HG03196 (cell line): ENCODE measurements around the gene INHBB.

Experiments
- ATAC-seq: cut with Tn5 transposase; IDR thresholded peaks from one replicate; pipeline ENCODE4 v1.9.1; 2021; ENCODE audit not compliant: unreplicated experiment

The INHBB gene

DNA sequence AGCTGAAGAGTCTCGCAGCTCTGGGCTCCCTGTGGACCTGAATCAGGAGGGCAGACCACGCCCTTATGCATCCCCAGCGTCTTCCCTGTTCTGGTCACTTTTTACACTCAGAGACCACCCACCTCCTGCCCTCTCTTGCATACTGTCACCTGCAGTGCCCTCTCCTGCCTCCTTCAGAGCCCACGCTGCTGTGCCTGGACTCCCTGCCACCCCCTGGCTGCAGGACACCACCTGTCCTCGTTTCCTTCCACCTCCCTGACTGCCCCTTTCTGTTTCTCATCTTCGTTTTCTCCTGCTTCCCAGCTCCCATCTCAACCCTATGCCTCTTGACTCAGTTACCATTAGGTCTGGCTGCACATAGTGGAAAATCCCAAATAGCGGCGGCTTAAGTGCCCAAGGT is 9.2 kb upstream of the INHBB start:
- ATAC-seq, result no peak

DNA sequence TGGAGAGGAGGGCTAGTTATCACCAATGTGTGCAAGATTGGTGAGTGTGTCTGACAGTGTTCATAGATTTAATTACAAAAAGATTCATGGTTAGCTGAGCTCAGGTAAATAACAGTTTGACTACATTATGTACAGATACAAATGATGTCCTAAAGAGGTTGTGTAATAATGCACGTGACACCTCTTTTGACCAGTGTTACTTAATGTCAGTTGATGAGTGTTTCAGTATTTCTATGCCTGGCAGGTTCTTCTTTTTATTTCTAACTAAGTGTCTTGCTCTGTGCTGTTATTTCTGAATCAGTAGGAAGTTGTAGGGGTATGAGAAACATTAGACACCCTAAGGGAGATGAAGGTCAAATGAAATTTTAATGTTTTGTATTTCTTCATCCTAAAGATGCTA is 7.9 kb upstream of the INHBB start:
- no peak for ATAC-seq

DNA sequence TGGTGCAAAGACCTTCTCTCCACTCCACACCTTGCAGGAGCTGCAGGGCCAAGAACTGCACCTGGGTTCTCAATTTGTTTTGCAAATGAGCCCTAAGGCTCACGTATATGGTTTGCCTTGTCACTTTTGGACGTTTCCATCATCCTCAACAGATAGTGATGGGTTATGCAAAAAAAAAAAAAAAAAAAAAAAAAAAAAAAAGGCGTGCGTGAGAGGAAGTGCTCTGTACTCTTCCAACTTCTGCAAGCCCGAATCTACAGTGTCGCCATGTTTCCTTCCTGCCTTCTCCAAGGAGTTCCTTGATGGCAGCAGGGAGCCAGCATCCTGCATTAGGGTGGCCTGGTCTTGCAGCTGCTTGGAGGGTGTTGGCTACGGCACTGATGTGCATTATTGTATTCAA is 4.0 kb upstream of the INHBB start:
- ATAC-seq, result no peak

DNA sequence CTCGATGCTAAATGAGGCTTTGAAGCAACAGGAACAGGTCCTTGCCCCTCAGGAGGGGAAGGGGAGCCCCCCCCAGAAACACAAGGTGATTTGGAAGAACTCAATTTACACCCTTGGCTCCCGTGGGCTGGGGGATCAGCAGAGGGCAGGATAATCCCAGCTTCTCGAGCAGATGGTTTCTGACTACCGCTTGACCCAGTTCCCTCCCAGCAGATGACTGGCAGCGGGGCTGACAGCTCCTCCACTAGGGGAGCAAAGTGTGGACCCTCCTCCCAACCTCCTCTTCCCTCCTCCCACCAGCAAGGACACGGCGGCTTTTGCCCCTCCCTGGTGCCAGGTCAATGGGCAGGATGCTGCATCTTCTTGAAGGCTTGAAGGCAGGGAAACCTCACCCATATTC is 3.5 kb upstream of the INHBB start:
- no peak for ATAC-seq

DNA sequence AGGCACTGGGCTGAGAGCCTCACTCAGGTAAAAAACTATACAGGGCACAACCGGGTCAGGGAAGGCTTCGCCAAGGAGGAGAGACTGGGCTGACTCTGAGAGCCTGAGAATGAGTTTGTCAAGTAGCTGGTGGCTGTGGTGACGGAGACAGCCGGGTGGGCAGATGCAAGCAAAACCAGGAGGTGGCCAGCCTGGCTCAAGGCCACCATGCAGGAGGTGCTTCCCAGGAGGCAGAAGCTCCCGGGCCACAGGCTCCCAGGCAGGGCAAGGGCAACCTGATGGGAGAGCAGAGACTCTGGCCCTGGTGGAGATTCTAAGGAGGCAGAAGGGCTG is 2.9 kb upstream of the INHBB start:
- ATAC-seq, result no peak

DNA sequence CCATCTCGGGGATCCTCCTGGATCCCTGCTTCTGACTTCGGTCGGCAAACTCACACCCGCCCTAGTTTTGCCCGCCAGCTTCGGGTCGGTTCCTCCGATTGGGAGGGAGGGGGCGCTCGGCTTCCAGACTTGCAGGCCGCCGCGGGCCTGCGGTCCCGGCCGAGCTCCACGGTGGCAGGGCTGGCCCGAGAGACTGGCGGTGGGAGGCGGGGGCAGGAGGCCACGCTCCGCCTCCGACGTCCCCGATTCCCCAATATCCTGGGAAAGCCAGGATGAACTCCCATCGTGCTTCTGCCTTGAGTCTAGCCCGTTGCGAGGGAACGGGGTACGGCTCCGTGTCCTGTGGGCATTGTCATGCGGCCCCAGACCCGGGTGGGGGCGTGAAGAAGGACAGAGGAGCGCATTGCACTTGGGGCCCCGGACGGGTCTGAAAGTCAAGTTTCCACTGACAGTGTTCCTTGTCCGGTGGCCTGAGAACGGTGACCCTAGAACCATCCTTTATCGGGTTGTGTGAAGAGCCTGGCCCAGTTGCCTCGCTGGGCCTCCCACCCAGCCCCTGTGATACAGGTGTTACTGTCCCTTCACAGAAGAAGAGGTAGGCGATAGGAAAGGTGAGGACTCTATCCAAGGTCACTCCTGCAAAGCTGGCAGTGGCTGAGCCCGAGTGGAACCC is 2.4 kb upstream of the INHBB start:
- no peak for ATAC-seq

DNA sequence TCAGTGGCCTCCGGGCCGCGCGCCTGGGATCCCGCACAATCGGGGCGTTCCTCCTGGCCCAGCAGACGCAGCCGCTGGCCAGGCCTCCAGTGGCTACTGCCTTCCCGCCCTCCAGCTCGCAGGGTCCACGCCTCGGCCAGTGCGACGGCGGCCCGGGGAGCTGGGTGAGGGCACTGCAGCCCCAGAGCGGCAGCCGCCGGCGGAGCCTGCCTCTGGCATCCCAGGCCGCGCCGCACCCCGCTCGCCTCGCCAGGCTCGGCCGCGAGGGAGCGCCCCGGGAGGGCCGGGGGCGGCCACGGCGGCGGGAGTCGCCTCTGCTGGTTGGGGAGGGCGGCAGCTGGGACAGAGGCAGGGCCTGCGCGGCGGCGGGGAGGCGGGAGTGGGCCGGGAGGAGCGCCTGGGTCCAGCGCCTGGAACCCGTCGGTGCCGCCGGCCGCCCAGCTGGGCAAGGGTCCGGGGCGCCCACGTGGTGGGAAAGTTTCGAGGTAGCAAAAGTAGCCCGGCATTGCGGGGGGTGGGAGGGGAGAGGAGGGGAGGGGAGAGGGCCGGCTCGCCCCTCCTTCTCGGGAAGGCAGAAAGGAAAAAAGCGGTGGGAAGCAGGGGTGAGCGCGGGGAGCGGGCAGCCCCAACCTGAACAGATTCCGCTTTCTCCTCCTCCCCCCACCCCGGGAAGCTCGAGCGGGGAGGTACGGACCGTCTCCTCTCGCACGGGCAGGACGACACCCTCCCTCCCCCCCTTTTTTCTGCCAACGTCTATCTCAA is 1.5 kb upstream of the INHBB start:
- ATAC-seq, result no peak

DNA sequence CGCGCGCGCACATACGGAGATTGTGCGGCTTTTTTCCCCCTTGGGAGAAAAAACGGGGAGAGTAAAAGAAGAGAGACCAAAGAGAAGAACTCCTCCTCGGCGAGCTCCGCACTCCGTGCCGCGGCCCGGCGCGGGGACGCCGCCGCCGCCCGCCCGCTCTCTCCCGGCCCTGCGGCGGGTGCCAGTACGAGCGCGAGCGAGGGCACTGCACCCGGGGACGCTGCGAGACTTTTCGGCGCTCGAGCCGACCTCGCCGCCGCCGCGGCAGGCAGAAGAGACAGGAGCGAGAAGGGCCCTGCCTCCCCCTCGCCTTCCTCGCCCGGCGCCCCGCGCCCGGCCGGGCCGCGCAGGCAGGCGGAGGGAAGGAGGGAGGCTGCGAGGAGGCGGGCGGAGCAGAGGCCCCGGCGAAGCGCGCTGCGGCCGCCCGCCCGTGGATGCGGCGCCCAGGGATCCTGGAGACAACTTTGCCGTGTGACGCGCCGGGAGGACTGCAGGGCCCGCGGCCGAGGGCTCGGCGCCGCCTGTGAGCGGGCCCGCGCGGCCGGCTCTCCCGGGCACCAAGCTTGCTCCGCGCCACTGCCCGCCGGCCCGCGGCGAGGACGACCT is 857 bp upstream of the INHBB start:
- ATAC-seq, result no peak

DNA sequence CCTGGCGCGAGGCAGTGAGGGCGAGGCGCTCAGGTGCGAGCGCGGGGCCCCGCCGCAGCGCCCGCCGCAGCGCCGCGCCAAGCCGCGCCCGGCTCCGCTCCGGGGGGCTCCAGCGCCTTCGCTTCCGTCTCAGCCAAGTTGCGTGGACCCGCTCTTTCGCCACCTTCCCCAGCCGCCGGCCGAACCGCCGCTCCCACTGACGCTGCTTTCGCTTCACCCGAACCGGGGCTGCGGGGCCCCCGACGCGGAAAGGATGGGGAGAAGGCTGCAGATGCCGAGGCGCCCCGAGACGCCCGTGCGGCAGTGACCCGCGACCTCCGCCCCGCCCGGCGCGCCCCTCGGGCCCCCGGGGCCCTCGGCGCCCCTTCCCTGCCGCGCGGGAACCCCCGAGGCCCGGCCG is 328 bp upstream of the INHBB start:
- no peak for ATAC-seq

DNA sequence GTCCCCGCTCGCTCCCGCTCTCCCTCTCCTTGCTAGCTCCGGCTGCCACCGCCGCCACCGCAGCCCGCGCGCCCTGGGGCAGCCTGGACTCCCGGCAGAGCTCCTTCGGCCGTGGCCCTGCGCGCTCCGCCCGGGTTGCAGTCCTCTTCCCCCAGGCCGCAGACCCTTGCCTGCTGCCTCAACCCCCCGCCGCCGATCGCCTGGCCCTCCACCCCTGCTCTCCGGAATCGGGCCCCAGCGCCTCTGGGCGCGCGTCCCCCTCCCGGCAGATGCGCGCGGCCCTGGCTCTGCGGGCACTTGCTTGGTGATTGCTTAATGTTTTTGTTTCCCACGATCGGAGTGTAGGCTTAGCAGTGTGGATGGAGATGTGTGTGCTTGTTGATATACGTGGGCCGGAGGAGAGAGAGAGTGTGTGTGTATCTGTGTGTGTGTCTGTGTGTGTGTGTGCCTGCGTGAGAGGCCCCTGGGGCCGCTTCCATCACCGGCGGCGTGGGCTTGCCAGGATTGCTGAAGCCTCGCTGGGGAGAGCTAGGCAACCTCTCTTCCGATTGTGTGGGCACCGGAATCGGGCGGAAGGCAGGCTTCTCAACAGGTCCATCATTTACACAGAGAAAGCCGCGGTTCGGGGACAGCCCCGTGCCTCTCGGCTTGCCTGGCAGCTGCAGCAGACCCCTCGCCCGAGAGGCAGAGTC is 877 bp downstream of the INHBB start:
- ATAC-seq, result no peak

DNA sequence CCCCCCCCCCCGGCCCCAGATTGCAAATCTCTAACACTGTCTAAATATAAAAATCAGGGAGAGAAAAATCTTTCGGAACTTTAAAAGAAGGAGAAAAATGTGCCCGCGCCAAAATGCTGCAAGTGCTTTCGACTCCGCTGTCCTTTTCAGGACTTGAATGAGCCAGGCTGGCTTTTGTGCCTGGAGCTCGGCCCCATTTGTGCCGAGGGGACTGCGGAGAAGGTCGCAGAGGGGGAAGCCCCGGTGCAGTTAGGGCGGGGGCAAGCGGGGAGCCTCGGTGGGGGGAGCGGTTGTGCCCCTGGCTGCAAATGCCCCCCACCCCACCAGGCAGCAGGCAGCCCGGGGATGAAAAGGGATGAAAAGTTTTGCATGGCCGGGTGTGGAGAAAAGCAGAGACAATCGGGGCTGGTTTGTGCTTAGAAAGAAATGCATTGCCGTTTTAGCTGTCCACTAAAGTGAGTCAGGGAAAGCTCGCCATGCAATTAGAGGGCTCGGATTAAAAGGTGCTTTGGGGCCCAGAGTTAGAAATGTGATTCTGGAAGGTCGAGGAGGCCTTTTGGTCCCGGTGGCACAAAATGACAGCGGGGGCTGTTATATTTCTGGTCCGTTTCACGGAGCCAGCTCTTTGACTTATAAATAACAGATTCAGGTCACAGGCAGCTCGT is 1.6 kb downstream of the INHBB start:
- no peak for ATAC-seq

DNA sequence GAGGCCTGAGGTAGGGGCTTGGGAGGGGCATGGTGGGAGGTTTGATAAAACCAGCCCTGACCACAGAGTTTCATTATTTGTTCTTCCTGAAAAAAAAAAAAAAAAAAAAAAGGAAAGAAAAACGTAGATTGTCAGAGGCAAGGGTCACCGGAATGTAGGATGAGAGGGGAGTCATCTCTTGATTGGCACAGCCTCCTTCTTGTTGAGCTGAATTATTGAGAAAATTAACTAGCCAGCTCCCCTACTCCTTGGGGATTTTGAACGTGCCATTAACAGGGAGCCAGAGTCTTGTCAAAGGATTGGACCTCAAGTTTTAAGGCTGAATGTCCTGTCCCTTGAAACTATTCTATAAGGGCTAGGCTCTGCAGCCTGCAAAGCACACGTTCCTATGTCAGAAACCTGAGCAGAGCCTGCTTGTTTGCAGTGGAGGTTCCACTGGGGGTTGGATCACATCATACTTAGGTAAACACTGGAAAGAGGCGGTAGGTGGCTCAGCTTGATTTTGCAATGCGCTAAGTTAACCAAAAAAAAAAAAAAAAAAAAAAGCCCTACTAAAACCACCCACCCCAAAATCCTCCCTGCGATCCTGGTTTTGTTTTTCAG is 2.3 kb downstream of the INHBB start:
- ATAC-seq, result no peak

DNA sequence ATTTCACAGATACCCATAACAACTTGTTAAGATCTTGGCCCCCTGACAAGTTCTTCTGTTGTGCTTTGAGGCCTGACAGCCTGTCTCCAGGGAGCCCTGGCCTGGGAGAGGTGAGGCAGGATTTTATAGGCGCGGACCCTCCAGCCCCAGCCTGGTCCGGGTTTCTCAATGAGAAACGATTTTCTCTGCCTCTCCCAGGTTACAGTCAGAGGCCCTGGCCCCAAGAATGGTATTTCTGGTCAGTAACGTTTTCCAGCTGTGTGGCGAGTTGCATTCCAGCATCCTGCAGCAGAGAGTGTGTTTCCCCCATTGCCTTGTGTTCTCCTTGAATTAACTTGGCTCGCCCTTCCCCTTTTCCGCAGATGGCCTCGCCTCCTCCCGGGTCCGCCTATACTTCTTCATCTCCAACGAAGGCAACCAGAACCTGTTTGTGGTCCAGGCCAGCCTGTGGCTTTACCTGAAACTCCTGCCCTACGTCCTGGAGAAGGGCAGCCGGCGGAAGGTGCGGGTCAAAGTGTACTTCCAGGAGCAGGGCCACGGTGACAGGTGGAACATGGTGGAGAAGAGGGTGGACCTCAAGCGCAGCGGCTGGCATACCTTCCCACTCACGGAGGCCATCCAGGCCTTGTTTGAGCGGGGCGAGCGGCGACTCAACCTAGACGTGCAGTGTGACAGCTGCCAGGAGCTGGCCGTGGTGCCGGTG is 3.0 kb downstream of the INHBB start:
- ATAC-seq, result no peak

DNA sequence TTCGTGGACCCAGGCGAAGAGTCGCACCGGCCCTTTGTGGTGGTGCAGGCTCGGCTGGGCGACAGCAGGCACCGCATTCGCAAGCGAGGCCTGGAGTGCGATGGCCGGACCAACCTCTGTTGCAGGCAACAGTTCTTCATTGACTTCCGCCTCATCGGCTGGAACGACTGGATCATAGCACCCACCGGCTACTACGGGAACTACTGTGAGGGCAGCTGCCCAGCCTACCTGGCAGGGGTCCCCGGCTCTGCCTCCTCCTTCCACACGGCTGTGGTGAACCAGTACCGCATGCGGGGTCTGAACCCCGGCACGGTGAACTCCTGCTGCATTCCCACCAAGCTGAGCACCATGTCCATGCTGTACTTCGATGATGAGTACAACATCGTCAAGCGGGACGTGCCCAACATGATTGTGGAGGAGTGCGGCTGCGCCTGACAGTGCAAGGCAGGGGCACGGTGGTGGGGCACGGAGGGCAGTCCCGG is 3.5 kb downstream of the INHBB start:
- no peak for ATAC-seq

DNA sequence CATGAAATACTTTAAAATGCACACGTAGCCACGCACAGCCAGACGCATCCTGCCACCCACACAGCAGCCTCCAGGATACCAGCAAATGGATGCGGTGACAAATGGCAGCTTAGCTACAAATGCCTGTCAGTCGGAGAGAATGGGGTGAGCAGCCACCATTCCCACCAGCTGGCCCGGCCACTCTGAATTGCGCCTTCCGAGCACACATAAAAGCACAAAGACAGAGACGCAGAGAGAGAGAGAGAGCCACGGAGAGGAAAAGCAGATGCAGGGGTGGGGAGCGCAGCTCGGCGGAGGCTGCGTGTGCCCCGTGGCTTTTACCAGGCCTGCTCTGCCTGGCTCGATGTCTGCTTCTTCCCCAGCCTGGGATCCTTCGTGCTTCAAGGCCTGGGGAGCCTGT is 4.1 kb downstream of the INHBB start:
- ATAC-seq, result no peak

DNA sequence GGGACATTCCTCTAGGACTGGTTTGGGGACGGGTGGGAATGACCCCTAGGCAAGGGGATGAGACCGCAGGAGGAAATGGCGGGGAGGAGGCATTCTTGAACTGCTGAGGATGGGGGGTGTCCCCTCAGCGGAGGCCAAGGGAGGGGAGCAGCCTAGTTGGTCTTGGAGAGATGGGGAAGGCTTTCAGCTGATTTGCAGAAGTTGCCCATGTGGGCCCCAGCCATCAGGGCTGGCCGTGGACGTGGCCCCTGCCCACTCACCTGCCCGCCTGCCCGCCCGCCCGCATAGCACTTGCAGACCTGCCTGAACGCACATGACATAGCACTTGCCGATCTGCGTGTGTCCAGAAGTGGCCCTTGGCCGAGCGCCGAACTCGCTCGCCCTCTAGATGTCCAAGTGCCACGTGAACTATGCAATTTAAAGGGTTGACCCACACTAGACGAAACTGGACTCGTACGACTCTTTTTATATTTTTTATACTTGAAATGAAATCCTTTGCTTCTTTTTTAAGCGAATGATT is 4.9 kb downstream of the INHBB start:
- no peak for ATAC-seq

DNA sequence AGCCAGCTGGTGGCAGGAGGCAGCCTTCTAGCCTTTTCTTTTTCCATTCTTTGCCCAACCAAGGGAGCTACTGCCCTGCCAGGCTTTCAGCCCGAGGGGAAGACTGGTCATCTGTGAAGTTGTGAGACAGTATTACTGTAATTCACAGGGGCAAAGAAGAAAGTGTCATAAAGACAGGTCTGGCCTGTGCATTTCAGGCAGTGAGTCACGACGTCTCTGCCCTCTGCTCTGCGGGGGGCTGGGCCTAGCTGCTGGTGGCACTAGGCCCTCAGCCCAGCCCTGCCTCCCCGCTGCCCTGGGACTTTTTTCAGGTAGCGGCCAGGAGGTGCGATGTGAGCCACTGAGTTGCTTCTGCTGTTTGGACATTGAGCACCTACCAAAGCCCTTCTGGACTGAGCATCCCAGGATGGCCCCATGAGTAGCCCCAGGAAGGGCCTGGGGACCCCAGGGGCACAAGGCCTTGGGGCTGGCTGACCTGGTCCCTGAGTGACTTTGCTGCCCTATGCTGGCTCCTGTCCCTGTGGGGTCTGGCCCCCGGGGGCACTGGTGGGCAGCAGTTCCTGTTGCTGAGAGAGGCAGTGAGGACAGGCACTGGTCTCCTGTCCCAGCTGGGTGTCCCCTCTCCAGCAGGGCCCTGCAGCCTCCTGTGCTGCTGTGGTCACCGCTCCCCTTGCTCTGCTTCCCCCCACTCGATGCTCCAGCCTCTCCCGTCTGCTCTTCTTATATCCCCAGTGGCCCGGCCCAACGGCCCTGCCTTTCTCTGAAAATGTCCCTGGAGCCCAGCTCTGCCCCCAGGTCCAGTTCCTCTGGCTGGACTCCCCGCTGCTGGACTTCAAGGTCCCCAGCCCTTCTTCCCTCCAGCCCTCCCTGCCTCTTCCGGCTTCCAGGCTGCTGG is 7.0 kb downstream of the INHBB start:
- no peak for ATAC-seq

DNA sequence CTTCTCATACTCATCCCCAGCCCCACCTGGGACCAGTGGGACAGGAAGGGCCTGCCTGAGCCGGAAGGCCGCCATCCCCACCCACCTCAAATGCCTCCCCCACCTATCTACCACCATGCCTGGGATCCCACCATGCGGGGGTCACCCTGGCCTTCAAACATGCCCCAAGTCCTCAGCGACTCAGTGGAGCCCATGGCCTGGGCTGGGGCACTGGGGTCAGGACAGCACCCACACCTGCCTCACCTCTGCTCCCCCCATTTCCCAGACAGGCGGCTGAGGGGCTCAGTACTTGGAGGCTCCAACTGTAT is 7.6 kb downstream of the INHBB start:
- no peak for ATAC-seq

DNA sequence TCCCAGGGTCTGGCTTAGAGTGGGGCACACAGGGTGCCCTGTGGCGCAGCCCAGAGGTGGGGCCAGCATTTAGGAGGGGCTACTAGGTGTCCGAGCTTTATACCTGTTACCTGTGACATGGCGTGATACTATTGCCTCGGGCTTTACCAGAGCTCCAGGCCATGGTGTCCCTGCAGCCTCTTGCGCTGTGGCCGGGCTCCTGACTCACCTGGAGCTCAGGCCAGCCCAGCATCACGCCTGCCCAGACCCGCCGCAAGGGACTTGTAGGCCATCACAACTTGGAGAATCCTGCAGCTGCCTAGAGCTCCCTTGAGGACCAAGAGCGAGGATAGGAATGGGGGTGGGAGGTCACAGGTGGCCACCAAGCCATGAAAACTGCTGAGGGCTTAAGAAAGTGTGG is 8.0 kb downstream of the INHBB start:
- no peak for ATAC-seq
